GM12801 (cell line): ENCODE results near the gene NEU3.

ENCODE experiments used
- TF ChIP-seq, protein P1 (sequence below): IDR thresholded peaks from one replicate; pipeline ENCODE4 v1.5.1; 2011; ENCODE audit warnings: control low read depth; ENCODE audit not compliant: insufficient read length; ENCODE audit errors: extremely low read depth

Gene NEU3, protein sequence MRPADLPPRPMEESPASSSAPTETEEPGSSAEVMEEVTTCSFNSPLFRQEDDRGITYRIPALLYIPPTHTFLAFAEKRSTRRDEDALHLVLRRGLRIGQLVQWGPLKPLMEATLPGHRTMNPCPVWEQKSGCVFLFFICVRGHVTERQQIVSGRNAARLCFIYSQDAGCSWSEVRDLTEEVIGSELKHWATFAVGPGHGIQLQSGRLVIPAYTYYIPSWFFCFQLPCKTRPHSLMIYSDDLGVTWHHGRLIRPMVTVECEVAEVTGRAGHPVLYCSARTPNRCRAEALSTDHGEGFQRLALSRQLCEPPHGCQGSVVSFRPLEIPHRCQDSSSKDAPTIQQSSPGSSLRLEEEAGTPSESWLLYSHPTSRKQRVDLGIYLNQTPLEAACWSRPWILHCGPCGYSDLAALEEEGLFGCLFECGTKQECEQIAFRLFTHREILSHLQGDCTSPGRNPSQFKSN

DNA sequence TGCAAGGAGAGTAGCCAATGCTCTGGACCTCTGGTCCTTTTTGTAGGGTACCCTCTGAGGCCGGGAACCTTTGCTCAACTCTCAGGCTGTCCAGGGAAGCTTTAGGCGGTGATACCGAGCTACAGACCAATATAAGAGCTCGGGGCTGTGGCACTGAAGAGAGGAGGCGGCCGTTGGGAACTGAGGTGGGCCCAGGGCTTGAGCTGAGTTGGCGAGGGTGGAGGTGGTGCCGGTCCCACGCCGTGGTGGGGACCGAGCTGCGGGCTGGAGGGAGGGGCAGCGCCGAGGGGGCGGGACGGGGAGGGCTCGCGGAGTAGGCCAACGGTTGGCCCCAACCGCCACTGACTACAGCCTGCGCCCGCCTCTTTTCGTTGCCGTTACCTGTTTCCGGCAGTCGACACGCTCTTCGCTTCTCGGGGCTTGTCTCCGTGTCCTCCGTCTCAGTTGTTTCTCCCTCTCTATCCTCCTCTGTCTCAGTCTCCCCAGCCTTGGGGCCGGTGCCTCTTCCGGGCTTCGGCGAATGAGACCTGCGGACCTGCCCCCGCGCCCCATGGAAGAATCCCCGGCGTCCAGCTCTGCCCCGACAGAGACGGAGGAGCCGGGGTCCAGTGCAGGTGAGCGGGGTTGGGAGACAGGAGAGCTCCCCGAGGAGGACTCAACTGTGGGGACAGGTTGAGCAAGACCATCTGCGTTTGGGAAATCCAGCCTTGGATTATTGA is at the start of gene NEU3:
TSS of gene NEU3 (plus strand) at position 393 of the 719 bp plus-strand sequence. CDS start at position 521, 128 bp downstream.
- TF ChIP-seq, protein P1, sequence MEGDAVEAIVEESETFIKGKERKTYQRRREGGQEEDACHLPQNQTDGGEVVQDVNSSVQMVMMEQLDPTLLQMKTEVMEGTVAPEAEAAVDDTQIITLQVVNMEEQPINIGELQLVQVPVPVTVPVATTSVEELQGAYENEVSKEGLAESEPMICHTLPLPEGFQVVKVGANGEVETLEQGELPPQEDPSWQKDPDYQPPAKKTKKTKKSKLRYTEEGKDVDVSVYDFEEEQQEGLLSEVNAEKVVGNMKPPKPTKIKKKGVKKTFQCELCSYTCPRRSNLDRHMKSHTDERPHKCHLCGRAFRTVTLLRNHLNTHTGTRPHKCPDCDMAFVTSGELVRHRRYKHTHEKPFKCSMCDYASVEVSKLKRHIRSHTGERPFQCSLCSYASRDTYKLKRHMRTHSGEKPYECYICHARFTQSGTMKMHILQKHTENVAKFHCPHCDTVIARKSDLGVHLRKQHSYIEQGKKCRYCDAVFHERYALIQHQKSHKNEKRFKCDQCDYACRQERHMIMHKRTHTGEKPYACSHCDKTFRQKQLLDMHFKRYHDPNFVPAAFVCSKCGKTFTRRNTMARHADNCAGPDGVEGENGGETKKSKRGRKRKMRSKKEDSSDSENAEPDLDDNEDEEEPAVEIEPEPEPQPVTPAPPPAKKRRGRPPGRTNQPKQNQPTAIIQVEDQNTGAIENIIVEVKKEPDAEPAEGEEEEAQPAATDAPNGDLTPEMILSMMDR = no peak

DNA sequence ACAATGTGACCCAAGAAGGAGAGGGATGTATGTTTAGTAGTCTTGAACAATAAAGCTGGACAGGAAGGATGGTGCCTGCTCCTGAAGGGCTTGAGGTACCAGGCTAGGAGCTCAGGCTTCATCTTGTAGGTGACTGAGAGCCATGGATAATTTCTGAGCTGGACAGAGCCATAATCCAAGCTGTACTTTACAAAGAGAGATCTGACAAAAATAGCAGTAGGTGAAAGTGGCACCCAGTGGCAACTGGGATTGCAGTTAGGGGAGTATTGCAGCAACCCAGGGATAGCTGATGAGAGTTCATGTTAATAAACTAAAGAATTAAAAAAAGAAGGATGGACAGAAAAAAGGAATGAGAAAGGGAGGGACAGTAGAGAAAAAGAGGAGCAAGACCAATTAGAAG is 47.2 kb upstream of the NEU3 start:
- TF ChIP-seq, protein P1 = no peak

DNA sequence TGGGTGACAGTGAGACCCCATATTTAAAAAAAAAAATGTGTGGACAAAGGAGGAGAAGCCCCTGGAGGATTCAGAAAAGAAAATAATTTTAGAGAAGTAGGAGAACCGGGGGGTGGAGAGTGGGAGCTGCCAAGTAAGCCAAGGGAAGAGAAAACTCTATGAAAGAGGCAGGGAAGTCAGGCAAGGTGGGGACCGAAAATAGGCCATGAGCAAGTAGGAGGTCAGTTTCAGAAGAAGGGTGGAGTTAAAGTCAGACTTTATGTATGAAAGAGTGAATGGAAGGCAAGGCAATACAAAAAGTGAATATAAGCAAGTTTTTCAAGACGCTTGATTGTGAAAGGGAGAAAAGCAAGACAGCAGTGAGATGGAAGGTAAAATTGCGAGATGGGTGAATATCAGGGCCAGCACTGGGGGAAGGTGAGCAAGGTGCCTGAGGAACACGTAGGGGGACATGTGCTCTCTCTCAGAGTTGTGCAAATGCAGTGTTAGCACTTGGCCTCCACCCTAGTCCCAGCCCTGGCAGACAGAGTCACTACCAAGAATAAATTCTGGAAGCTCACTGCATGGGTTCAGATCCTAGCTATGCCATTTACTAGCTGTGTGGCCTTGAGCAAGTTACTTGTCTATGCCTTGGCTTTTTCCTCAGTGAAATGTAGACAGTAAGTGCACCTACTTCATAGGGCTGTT is 46.5 kb upstream of the NEU3 start:
- TF ChIP-seq, protein P1 = no peak

DNA sequence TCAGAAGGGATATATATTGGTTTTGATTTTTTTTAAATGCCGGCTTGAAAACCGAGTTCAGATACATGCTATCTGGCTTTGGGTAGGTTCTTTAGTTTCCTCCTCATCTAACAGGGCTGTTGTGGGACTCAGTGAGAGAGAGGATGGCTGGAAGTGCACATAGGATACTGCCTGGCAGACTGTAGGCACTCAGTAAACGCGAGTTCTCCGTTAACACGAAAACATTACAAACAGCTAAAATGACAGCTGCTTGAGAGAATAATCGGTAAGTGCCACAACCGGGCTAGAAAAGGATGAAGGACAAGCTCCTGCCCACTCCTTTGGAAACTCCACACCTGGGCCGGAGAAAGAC is 40.2 kb upstream of the NEU3 start:
- TF ChIP-seq, protein P1 = no peak

DNA sequence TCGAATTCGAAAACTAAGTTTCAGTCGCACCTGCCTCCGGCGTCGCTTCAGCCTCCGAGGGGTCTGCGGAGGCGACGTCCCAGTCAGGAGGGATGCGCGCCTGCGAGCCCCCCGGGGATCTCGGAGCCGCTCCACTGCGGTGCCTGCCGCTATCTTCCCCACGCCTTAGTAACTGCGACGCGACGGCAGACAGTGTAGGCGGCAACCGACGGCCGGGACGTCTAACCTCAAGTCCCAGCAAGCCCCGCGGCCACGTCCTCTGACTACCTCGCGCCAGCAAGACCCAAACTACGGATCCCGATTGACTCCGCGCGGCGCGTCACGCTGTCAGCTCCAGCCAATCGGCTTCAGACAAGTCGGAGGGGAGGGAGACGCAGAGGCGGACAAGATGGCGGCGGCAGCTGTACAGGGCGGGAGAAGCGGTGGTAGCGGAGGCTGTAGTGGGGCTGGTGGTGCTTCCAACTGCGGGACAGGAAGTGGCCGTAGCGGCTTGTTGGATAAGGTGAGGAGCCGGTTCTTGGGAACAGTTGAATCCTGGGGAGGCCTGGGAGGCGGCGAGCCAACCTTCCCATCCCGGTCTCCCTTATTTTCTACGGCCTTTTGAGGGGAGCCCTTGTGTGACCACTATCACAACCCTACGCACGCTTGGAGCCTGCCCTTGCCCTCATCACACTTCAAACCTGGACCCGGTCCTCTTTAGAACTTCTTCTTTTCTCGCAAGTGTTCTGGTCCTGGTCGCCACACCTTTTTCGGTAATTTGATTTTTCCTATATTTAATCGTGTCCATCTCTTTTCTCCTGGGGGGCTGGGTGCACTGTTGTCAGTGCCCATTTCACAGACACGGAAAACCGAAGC is 39.6 kb upstream of the NEU3 start, which contains the start of the genes SPCS2 and XRRA1:
TSS of gene SPCS2 (plus strand) at position 369 of the 855 bp plus-strand sequence. CDS start at position 389, 20 bp downstream.
TSS of gene XRRA1 (minus strand) at position 194 of the 855 bp plus-strand sequence. CDS start 8,213 bp downstream, outside the sequence.
- TF ChIP-seq, protein P1 = no peak

DNA sequence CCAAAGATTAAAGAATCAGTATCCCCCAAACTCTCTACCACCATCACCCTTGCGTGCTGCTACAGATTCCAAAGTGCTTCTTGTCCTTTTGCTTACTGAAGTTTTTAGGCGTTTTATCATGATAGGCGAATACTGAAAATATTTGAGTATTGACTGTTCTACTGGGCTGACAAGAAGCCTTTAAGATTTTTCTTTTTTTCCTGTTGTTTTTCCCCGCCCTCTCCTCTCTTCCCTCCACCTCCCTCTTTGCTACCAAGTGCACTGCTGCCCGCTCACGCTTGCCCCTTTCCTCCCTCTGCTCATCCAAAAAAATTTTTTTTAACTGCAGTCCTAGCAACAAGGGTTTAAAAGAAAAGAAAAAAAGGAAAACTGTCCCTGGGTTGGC is 39.0 kb upstream of the NEU3 start:
- TF ChIP-seq, protein P1 = no peak
